CD4-positive, alpha-beta T cell treated with Interleukin-4 for 4 hours (primary cell): ENCODE measurements around the gene IGF2R.
A peak's percentile ranks its signal among the peaks of the same experiment; 100 is the strongest.

ENCODE experiments used
- DNase-seq: peaks from one replicate; pipeline ENCODE4 v3.0.0-alpha.2; 2020

Gene IGF2R

GRCh38 chr6:160055813-160056212 is 86.9 kb downstream of the IGF2R start:
- DNase-seq = no peak

GRCh38 chr6:160057080-160057479 is 88.2 kb downstream of the IGF2R start:
- no peak for DNase-seq

DNA sequence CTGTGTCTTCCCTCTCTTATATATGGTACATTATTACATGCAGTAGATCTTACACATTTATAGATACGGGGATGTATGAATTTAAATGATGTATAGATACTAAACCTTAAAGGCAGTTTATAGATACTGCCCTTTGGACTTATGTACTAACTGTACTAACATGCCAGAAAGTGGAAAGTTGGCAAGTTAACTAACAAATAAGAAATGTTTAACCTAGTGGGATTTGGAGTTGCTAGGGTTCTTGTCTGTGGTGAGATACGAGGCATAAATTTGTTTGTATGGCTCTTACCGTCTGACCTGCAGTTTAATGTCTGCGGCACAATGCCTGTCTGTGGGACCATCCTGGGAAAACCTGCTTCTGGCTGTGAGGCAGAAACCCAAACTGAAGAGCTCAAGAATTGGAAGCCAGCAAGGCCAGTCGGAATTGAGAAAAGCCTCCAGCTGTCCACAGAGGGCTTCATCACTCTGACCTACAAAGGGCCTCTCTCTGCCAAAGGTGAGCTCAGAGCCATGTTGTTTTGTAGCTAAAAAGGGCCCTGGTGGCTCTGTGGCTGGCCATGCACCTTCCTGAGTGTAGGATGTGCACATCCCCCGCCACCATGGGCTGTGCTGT is 89.8 kb downstream of the IGF2R start:
- no peak for DNase-seq

- DNase-seq = no peak
Measured at GRCh38 chr6:160060221-160060620, 91.3 kb downstream of the IGF2R start.

- no peak for DNase-seq
Measured at GRCh38 chr6:160060920-160061447, 92.1 kb downstream of the IGF2R start.

DNA sequence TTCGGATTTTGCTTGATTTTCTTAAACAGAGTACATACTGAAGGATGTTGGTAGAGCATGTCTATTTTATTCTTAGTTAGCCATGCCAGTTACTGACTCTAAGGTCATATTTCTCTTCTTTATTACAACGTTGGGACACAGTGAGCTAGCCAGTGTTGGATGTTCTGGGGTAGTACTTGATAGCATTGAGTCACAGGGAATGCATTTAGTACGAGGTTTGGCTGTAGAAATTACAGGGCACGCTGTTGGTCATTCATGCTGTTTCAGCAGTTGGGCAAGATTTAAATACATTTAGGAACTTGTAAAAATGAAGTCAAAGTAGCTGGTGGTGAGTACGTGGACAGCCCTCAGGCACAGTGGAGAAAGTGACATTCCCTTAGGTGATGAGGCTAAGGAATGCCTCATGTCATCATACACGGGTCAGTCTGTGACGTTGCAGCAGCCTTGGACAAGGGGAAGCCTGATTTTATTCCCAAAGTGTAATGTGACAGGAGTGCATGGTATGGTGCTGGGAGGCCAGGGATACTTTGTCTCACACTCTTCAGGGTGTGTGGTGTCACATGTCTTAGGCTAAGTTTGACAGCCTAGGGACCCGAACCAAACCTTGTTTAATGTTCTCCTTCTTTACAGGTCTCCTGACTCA is 95.0 kb downstream of the IGF2R start:
- DNase-seq = no peak

DNA sequence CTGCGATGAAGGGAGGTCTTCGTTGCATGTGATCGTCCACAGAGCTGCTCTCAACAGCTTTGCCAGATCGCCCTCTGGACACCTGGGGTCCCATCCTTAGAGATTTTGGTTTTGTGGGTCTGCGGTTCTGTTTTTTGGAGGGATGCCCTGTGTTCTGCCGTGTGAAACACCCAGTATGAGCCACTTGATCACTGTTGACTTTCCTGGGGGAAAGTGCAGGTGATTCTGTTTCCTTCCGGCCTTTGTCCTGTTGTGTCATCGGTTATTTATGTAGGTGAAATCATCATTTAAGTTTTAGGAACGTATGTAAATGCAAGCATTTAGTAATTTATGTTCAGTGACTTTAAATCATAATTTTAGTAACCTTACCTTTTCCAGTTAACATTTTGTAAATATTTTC is 96.3 kb downstream of the IGF2R start:
- DNase-seq = no peak

- DNase-seq = no peak
Measured at GRCh38 chr6:160067564-160067963, 98.7 kb downstream of the IGF2R start.

DNA sequence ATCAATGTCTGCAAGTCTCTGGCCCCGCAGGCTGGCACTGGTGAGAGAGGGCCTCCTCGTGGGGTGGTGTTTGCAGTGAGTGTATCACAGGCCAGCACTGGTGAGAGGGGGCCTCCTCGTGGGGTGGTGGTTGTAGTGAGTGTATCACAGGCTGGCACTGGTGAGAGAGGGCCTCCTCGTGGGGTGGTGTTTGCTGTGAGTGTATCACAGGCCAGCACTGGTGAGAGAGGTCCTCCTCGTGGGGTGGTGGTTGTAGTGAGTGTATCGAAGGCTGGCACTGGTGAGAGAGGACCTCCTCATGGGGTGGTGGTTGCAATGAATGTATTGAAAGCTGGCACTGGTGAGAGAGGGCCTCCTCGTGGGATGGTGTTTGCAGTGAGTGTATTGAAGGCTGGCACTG is 99.5 kb downstream of the IGF2R start:
- no peak for DNase-seq

DNA sequence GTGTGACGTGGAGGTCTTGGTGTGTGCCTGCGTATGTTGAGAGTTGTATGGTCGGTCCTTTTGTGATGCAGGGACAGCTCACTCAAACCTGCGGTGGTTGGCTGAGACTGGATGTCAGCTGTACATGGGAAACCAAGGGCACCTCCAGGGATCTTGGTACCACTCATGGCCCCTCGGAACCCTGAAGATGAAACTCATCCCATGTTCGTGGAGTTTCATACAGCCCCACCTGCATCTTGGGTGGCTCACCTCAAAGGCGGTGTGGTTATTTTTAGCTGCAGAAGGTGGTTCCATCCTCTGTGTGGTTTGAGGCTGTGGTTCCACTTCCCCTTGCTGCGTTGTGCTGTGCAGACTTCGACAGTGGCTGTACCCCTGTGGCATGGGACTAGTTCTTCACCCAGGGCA is 100.2 kb downstream of the IGF2R start:
- DNase-seq = peak; percentile 27

GRCh38 chr6:160069459-160069858 is 100.6 kb downstream of the IGF2R start:
- DNase-seq = no peak

DNA sequence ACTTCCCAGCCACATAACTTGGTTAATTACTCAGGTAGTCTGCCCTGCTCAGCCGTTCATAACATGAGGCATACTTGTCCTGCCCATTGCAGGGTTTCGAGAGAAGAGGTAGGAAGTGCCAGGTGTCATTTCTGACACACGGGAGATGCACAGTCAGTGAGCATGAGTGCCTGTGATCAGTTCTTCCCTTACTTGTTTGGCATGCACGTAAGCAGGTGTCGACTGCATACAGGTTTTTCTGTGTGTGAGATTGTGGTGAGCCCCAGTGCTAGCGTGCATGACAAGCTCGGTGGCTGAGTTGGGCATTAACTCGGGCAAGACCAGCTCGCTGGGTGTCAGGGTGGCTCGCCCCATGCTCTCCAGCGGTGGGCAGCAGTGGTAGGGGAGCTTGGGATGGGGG is 101.5 kb downstream of the IGF2R start:
- DNase-seq = no peak

GRCh38 chr6:160070831-160071230 is 101.9 kb downstream of the IGF2R start:
- no peak for DNase-seq

DNA sequence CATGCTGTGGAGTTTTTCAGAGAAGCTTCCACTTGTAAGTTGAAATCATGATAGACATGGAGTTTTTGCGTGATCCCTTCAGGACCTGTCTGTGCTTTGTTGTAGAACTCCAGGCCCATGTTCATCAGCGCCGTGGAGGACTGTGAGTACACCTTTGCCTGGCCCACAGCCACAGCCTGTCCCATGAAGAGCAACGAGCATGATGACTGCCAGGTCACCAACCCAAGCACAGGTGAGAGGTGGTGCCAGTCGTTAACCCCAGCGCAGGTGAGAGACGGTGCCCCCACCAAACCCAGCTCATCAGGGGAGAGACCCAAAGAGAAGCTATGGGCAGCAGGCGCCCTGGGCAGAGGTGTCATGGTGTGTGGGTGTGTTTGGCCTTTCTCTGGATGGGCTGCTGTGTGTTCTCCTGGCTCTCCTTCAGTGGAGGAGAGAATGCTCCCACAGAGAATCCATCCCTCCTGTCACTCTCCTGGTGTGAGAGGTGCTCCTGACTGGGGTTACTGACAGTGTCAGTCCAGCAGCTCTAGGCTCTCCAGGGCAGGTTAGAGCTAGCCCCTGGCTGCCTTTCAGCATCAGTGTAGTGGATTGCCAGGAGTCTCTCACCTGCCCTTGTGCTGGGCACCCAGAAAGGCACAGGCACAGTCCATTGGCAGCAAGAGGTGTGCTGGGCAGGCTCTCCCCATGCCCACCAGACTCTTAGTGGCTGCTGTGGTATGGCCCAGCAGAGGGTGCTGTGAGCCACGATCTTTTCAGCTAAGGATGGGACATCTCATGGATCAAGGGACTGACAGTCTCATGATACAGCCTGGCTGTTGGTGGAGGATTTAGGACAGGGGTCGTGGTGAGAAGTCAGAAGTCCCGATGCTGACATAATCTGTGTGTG is 103.2 kb downstream of the IGF2R start:
- no peak for DNase-seq

- no peak for DNase-seq
Measured at GRCh38 chr6:160073272-160073671, 104.4 kb downstream of the IGF2R start.

DNA sequence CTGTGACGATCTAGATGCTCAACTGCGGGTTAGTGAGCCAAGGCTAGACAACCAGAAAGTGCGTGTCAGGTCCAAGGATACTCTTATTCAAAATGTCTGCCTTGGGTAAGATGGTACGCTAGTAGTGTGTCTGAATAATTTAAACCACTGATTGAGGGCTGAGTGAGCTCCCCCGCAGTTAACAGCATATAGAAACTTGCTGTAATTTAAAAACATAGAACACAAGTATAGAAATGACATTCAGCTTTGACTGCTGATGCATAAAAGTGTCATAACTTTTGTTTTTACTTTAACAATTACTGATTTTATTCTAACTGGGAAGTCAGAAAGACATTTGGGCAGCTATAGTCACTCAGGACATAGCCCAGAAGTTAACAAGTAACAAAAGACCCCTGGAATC is 107.1 kb downstream of the IGF2R start:
- no peak for DNase-seq

GRCh38 chr6:160077024-160077423 is 108.1 kb downstream of the IGF2R start:
- DNase-seq = no peak

GRCh38 chr6:160077526-160077925 is 108.6 kb downstream of the IGF2R start:
- no peak for DNase-seq

DNA sequence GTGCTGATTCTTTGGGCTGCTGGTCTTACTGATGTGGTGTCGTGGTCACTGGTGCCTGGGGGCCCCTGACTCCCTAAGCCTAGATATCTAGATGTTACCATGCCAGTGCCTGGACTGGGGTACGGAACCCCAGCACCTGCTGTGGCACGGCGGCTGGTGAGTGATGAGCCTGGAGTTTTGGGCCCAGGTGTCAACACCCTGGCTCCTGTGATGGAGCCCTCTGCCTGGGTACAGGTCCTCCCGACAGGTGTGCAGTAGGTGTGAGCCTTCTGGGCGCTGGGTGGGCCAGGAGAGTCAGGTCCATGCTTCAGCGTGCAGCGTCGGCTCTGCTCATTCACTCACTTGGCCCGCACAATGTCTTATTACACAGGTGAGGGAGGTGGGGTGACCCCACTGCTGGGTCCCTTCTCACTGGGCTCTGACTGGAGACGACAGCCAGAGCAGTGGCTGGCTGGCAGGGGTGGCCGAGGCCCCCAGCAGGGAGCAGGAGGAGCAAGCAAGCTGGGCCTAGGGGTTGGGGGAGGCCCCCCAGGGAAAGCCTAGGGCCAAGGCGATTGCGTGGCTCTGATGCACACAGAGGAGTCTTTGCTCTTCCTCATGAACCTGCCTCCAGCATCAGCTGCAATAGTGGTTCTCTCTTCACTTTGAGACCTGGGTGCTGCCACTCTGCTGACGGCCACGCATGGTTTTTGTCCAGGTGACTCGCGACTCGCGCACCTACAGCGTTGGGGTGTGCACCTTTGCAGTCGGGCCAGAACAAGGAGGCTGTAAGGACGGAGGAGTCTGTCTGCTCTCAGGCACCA is 110.2 kb downstream of the IGF2R start:
- DNase-seq = no peak

- no peak for DNase-seq
Measured at GRCh38 chr6:160079686-160080043, 110.8 kb downstream of the IGF2R start.

GRCh38 chr6:160080097-160080496 is 111.2 kb downstream of the IGF2R start:
- DNase-seq = no peak

DNA sequence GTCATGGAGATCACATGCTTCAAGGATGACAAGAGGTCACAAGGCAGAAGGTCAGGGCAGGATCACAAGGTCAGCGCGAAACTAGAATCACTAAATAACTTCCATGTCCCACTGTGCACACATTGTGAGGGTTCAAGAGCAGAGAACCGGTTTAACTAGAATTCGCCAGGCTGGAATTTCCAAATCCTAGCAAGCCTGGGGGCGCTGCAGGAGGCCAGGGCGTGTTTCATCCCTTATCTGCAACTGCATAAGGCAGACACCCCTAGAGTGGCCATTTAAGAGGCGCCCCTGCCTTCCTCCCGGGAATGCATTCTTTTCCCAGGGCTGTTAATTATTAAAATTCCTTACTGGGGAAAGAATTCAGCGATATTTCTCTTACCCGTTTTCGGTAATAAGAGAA is 112.5 kb downstream of the IGF2R start:
- DNase-seq = no peak

DNA sequence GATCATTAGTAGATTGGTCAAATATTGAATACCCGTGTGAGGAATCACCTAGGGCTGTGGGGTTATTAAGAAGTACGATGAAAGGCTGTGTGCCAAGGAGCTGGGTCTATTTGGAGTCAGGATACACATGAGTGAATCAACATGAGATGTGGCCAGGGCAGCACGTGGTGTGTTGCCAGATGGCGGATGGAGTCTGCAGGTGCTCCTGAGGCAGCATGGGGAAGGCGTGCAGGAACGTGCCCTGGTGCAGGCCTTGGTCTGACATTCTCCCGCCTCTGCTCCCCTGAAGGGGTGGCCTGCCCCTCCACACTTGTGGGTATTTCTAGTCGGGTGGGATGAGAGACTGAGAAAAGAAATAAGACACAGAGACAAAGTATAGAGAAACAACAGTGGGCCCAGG is 113.7 kb downstream of the IGF2R start:
- DNase-seq = no peak
